Keratinocyte (primary cell): ENCODE data around the gene PDK4.

ENCODE experiments used
- EZH2 ChIP-seq: IDR thresholded peaks from one replicate; pipeline ENCODE4 v1.6.1; 2012; ENCODE audit warnings: inconsistent platforms, mild to moderate bottlenecking, low read length, moderate library complexity
- TF ChIP-seq, protein P1 (sequence below), 3 experiments: IDR thresholded peaks in 1 of 3; conservative IDR thresholded peaks in 1 of 3; optimal IDR thresholded peaks in 1 of 3; 2 replicates in 2 of 3; 3 replicates in 1 of 3; pipeline versions ENCODE3 to v1.5.1; 2011; ENCODE audit warnings: low read length in 3 of 3, mild to moderate bottlenecking in 3 of 3, moderate library complexity in 2 of 3, control low read depth in 1 of 3, inconsistent platforms in 1 of 3; ENCODE audit not compliant: insufficient read depth in 2 of 3; ENCODE audit errors: extremely low read depth in 1 of 3

DNA sequence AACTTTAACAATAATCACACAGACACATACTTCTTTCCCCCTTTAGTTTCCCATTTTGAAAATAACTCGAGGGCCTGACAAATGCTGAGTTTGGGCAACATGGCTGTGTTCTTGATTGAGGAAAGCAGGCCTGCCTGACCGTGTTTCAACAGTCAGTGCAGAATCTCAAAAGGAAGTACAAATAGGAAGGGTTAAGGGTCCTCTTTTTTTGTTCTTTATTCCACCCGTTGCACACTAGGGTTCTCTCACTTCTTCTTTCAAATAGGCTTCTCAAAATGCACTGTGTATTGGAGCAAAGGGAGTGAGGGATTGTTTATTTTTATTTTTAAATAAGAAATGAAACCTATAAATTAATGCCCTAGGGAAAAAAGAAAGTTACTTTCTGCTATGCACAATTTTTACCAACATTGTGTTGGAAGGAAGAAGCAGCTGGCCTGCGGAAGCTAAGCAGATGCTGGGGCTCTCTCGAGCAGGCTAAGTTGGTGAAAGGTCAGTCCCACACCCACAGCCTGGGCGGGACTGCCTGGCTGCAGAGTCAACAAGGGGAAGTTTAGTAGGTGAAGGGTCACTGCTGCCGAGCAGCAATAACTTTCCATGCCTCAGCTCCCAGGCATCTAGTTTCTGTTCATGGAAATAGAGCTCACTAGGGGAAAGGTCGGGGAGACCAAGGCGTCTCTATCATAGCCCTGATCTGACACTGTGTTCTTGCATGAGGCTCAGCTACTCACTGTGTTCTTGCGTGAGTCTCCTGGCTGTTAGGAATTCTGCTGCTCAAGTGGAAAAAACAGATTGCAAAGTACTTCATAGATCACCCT is 12.2 kb upstream of the PDK4 start:
- TF ChIP-seq, protein P1, sequence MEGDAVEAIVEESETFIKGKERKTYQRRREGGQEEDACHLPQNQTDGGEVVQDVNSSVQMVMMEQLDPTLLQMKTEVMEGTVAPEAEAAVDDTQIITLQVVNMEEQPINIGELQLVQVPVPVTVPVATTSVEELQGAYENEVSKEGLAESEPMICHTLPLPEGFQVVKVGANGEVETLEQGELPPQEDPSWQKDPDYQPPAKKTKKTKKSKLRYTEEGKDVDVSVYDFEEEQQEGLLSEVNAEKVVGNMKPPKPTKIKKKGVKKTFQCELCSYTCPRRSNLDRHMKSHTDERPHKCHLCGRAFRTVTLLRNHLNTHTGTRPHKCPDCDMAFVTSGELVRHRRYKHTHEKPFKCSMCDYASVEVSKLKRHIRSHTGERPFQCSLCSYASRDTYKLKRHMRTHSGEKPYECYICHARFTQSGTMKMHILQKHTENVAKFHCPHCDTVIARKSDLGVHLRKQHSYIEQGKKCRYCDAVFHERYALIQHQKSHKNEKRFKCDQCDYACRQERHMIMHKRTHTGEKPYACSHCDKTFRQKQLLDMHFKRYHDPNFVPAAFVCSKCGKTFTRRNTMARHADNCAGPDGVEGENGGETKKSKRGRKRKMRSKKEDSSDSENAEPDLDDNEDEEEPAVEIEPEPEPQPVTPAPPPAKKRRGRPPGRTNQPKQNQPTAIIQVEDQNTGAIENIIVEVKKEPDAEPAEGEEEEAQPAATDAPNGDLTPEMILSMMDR (optimal IDR thresholded peaks at IDR 0.05 in 1 of 3, IDR thresholded peaks at IDR 0.05 in 1 of 3, conservative IDR thresholded peaks at IDR 0.05 in 1 of 3; ENCODE audit: extremely low read depth in 1 of 3, insufficient read depth in 2 of 3, low read length in 3 of 3): no peak
- no peak for TF ChIP-seq EZH2
